Mononuclear cell (primary cell): ENCODE data around the gene C1orf35. TPM values are rescaled to one million over a fixed set of nuclear protein-coding genes. Genes with fewer than 3 reads are reported as not detected.
A peak's percentile ranks its signal among the peaks of the same experiment; 100 is the strongest.

Source experiments
- H3K27me3 ChIP-seq: 2 replicates; pipeline ENCODE4 v1.6.0; 2011; ENCODE audit warnings: low read length, control low read depth; ENCODE audit not compliant: insufficient read depth
- H3K4me1 ChIP-seq: 2 replicates; pipeline ENCODE4 v1.5.1; 2011; ENCODE audit warnings: mild to moderate bottlenecking, low read length, control low read depth; ENCODE audit not compliant: insufficient read depth
- H3K4me3 ChIP-seq: 2 replicates; pipeline ENCODE4 v1.5.1; 2011; ENCODE audit warnings: mild to moderate bottlenecking, low read length, moderate library complexity
- H3K9me3 ChIP-seq: 2 replicates; pipeline ENCODE4 v1.5.1; 2011; ENCODE audit warnings: low read depth, mild to moderate bottlenecking, control low read depth, low read length
- total RNA-seq: library from RNA; depleted of rRNA; stranded (reverse); fragments of >200 nt; gene quantifications from one replicate; pipeline ENCODE4 v1.2.3, GENCODE V29; 2012

C1orf35 gene
- total RNA-seq, 1 donor: 6.1 TPM

GRCh38 chr1:228084797-228085196, 18.3 kb downstream of the C1orf35 start:
- no peaks in the 10 kb centered on the region for H3K27me3 ChIP-seq
- peaks cover 76% of the 10 kb centered on the region for H3K4me1 ChIP-seq
- no peaks in the 10 kb centered on the region for H3K9me3 ChIP-seq
- H3K4me3 ChIP-seq: no peak overlapping the region

DNA sequence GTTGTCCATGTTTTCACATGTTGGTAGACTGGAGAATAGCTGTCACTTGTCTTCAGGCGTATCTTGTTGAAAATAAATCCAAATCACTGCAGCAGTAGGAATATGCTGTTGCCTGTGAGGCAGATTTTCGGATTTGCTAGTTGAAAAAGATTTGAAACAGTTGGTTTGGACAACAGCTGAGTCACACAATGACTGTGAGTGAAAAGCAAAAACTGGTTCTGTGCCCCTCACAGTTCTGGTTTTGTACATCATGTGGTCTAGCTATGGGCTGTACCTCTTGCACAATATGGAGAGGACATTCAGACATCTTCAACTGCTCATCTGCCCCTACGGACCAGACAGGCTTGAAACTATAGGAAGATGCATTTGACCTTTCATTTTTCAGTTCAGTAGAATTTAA, 18.8 kb downstream of the C1orf35 start:
- H3K27me3 ChIP-seq: no peaks in the 10 kb centered on the region
- peak overlapping the region; percentile 99 for H3K4me3 ChIP-seq
- no peaks in the 10 kb centered on the region for H3K9me3 ChIP-seq
- H3K4me1 ChIP-seq: peaks cover 71% of the 10 kb centered on the region

- Histone ChIP-seq H3K4me3 (peak overlapping the region; percentile 99), H3K27me3 (no peaks in the 10 kb centered on the region), H3K9me3 (no peaks in the 10 kb centered on the region), H3K4me1 (peaks cover 67% of the 10 kb centered on the region)
Measured at GRCh38 chr1:228083871-228084278, 19.2 kb downstream of the C1orf35 start.

GRCh38 chr1:228082918-228083870, 19.9 kb downstream of the C1orf35 start:
- H3K27me3 ChIP-seq: no peaks in the 10 kb centered on the region
- H3K9me3 ChIP-seq: no peaks in the 10 kb centered on the region
- H3K4me3 ChIP-seq: peak overlapping the region; percentile 99
- H3K4me1 ChIP-seq: peaks cover 60% of the 10 kb centered on the region

GRCh38 chr1:228082214-228082917, 20.8 kb downstream of the C1orf35 start, which contains the start of gene ARF1:
Gene ARF1, plus strand, starts transcription at chr1:228082708. Its CDS starts 14,407 bp downstream, at chr1:228097115.
- Histone ChIP-seq H3K4me3 (peak within 1 kb of the TSS; percentile 99), H3K4me1 (peaks cover 52% of the 10 kb centered on the region), H3K27me3 (no peaks in the 10 kb centered on the region)

DNA sequence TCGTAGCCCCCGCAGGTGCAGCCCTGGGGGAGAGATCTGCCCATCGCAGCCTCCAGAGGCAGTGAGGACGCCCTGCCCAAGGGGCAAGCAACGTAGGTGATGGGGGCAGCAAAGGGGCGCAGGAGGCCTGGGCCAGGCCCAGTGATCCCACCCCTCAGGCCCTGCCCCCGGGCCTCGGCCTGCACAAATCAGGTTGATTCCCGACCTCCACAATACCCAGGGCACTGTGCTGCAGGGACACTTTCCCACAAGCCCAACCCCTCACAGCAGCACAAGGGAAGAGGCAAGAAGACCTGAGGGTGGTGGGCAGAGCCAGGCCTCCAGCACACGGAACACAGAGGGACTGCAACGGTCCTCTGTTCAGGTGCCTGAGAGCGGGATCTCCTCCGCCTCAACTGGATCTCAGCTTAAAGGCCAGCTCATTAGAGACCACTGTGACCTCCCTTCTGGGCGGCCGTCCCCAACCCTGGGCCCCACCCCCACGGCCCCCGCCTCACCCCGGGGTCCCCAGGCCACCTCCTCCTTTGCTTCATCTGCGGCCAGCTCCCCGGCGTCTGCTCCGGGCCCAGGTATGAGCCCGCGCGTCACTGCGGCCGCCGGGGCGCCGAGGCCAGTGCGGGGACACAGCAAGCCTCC, 21.4 kb downstream of the C1orf35 start:
- Histone ChIP-seq H3K9me3 (no peaks in the 10 kb centered on the region), H3K27me3 (no peaks in the 10 kb centered on the region), H3K4me3 (peak overlapping the region; percentile 99), H3K4me1 (peaks cover 45% of the 10 kb centered on the region)

More at GRCh38 chr1:228082214-228082917, 20.8 kb downstream of the C1orf35 start, which contains the start of gene ARF1:
- no peaks in the 10 kb centered on the region for H3K9me3 ChIP-seq

- Histone ChIP-seq H3K27me3 (no peaks in the 10 kb centered on the region), H3K9me3 (no peaks in the 10 kb centered on the region), H3K4me3 (no peak overlapping the region), H3K4me1 (peaks cover 39% of the 10 kb centered on the region)
Measured at GRCh38 chr1:228081144-228081543, 22.0 kb downstream of the C1orf35 start.

DNA sequence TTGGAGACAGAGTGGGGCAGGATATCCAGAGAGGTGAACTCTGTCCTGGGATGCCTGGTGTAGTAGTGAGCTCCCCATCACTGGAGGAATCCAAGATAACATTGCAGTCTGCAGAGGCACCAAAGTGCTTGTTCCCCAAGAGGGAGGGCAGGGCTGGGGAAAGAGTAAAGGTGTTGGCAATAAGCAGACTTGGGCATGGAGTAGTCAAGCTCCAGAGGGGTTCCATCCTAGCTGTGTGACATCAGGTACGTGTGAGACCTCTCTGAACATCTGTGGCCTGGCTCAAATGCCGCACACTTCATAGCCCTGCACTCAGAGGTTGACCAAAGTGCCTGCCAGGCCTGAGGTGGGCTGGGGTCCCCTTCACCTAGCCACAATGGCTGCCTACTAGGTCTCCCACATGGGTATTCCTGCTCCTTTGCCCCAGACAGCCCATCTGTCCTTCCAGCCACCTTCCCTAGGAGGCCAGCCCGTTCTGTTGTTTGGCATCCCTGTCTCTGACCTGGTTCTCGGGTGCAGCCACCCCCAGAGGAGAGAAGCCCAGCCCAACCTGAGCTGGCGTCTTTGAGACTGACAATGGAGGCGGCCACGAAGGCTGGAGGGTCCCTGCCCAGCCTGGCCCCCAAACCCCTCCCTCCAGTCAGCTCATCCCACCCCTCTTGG, 23.4 kb downstream of the C1orf35 start:
- Histone ChIP-seq H3K27me3 (no peaks in the 10 kb centered on the region), H3K4me3 (no peak overlapping the region), H3K9me3 (no peaks in the 10 kb centered on the region), H3K4me1 (peaks cover 25% of the 10 kb centered on the region)

DNA sequence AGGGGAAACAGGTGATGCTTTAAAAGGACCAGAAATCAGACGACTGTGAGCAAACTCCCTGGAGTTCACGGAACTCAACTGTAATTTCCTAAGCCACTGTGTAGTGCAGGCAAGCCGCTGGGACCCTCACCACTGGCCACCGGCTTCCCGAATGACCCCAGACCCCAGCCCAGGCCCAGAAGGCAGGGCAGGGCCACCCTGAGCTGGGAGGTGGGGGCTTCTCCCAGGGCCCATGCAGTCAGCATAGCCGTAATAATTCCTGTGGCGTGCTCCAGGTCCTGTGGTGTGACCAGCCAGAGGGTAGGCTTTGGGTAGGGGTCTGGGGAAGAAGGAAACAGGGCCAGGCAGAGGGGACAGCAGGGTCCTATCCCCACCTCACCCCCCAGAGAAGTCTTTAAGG, 24.1 kb downstream of the C1orf35 start:
- Histone ChIP-seq H3K4me3 (no peak overlapping the region), H3K27me3 (no peaks in the 10 kb centered on the region), H3K4me1 (peaks cover 18% of the 10 kb centered on the region), H3K9me3 (no peaks in the 10 kb centered on the region)

- peaks cover 10% of the 10 kb centered on the region for H3K4me1 ChIP-seq
- no peaks in the 10 kb centered on the region for H3K9me3 ChIP-seq
- H3K27me3 ChIP-seq: no peaks in the 10 kb centered on the region
- no peak overlapping the region for H3K4me3 ChIP-seq
Measured at GRCh38 chr1:228077565-228078330, 25.4 kb downstream of the C1orf35 start.

DNA sequence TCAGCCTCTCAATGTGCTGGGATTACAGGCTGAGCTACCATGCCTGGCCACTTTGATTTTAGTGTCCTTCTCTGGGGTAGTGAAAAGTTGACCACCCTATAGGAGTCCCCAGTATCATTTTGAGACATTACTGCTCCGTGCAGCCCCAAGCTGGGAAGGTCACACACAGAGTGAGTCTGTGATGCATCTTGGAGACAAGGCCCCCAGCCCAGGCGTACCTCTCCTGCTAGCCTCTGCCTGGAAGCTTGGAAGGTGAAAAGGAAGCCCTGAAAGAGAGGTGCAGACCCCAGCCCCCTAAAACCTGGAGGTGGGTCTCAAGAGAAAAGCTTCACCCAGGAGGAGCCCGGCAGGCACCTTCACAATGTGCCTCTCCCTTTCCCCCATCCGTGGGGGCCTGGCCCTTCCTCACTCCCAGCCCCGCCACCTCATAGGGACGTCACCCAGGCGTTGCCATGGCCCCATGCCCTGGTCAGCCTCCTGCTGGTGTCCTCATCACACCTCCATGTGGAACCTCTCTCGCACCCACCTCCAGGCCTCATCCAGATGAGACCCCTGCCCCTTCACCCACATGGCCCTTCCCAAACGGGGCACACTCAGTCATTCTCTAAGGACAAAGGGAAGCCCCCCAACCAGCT, 26.2 kb downstream of the C1orf35 start:
- Histone ChIP-seq H3K27me3 (no peaks in the 10 kb centered on the region), H3K4me1 (peaks cover 10% of the 10 kb centered on the region), H3K4me3 (no peak overlapping the region), H3K9me3 (no peaks in the 10 kb centered on the region)

GRCh38 chr1:228075801-228076271, 27.3 kb downstream of the C1orf35 start:
- H3K4me3 ChIP-seq: no peak overlapping the region
- peaks cover under 1% of the 10 kb centered on the region for H3K4me1 ChIP-seq
- H3K9me3 ChIP-seq: no peaks in the 10 kb centered on the region
- no peaks in the 10 kb centered on the region for H3K27me3 ChIP-seq

DNA sequence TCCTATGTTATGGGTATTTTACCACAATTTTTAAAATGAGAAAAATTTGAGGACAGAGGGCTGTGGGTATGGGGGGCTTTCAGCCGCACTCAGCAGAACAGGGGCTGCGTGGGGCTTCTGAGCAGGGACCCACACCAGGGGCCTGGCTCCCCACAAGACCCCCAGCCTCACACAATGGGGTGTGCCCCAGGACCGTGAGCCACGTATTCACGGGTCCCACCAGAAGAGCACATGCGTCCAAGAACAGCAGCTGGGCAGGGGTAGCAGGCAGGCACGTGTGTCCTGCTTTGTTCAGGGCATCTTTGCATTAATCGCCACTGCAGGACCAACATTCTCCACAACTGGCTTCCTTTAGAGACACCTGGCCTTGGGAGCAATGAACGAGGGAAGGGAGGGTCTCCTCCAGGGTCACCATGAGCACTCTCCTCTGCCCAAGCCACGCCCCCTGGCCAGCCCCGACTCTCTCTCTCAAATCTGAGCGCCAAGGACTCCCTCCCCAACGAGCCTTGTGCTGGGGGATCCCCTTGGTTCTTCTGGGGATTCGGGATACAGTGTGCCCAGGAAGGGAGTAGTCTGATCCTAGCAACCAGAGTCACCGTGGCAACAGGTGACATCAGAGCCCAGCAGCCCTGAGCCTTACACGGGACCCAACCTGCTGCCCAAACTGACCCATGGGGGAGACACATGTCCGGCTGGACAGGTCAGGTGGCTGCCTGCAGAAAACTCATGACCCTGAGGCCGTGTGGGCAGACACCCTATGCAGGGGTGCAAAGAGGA, 28.0 kb downstream of the C1orf35 start:
- Histone ChIP-seq H3K27me3 (no peaks in the 10 kb centered on the region), H3K4me3 (no peak overlapping the region), H3K9me3 (no peaks in the 10 kb centered on the region), H3K4me1 (no peaks in the 10 kb centered on the region)
